Measurements from ENCODE around the gene PTGR1.

The PTGR1 gene

DNA sequence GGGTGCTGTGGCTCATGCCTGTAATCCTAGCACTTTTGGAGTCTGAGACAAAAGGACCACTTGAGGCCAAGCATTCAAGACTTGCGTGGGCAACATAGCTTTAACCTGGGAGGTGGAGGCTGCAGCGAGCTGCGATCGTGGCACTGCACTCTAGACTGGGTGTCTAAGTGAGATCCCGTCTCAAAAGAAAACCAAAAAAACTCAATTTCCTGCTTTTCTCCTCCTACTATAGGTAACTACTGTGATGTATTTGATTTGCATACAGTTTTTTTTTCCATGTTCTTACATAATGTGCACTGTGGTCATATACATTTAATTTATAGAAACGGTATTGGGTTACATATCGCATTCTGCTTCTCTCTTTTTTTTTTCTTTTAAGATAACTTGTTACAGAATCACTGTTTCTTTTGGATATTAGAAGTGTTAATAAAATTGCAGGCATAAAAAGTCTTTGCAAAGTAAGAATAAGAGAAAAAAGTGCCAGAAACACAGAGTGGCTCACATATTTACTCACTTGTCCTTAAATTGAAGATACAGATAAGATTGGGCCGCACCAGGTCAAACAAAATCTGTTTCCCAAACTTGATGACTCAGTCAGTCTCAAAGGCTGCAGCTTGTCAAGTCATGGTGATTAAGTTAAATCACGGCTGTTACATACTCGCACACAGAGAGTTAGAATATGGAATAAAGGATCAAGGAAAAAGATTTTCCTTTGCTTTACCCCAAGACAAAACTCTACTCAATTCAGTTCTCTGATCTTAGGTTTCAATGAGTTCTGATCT is 2.0 kb upstream of the PTGR1 start:
- H3K4me3 ChIP-seq (ENCODE audit: low read length): no peak overlapping the region
- DNase-seq (ENCODE audit: low read depth): peak; percentile 82
- no peak for TF ChIP-seq CTCF (IDR thresholded peaks at IDR 0.05; ENCODE audit: insufficient read depth, low read depth, low read length, missing control alignments)

DNA sequence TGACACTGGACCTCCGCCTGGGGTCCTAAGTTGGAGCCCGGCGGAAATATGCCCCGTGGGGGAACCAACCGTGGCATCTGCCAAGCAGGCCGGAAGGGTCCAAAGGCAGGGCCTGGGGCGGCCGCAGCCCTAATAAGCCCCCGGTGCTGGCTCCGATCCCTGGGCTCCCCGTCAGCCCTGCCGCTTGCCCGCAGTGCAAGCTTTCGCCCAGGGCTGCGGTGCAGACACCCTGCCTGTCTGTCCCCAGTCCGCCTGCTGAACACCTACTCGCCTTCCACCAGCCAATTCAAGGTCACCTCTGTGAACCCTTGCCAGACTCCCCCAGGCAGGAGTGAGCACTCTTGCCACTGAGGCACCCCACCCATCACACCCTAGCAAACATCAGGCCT is 502 bp upstream of the PTGR1 start:
- peak overlapping the region; percentile 73 for H3K4me3 ChIP-seq (ENCODE audit: low read length)
- no peak for DNase-seq (ENCODE audit: low read depth)
- TF ChIP-seq CTCF (IDR thresholded peaks at IDR 0.05; ENCODE audit: insufficient read depth, low read depth, low read length, missing control alignments): no peak

DNA sequence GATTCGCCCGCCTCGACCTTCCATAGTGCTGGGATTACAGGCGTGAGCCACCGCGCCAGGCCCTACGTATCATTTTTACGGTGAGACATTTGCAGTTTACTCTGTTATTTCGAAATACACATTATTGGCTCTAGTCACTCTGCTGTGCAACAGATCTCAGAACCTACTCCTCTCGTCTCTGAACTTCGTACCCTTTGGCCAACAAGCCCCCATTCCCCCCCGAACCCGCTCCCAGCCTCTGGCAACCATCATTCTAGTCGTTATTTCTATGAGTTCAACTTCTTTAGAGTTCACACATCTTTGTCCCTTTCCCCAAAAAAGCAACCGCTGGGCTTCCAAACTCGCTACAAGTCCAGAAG is 735 bp downstream of the PTGR1 start:
- DNase-seq (ENCODE audit: low read depth): peak; percentile 73
- peak overlapping the region; percentile 73 for H3K4me3 ChIP-seq (ENCODE audit: low read length)
- TF ChIP-seq CTCF (IDR thresholded peaks at IDR 0.05; ENCODE audit: insufficient read depth, low read depth, low read length, missing control alignments): no peak

- peak overlapping the region; percentile 73 for H3K4me3 ChIP-seq (ENCODE audit: low read length)
- DNase-seq (ENCODE audit: low read depth): peak; percentile 81
- TF ChIP-seq CTCF (IDR thresholded peaks at IDR 0.05; ENCODE audit: insufficient read depth, low read depth, low read length, missing control alignments): peak; percentile 82
Observed at GRCh38 chr9:111597852-111598732, 1.4 kb downstream of the PTGR1 start.

GRCh38 chr9:111588846-111589245 is 10.6 kb downstream of the PTGR1 start:
- no peak for TF ChIP-seq CTCF (IDR thresholded peaks at IDR 0.05; ENCODE audit: insufficient read depth, low read depth, low read length, missing control alignments)
- no peak overlapping the region for H3K4me3 ChIP-seq (ENCODE audit: low read length)
- no peak for DNase-seq (ENCODE audit: low read depth)

DNA sequence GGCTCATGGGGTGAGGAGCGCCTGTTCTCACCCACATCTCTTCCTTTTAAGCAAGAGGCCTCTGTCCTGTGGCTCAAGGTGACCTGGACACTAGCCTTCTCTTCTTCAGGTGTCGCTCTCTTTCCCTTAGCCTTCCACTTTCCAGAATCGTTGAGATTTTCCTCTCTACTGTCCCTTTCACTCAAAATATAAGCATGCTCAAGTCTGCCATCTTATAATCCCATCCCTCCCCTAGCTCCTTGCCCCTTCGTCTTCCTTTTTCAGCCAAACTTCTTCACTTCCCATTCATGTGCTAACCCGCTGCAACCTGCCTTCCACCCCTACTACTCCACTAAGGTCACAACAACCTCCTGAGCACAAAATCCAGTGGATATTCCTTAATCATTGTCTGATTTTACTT is 13.1 kb downstream of the PTGR1 start:
- DNase-seq (ENCODE audit: low read depth): no peak
- H3K4me3 ChIP-seq (ENCODE audit: low read length): no peak overlapping the region
- no peak for TF ChIP-seq CTCF (IDR thresholded peaks at IDR 0.05; ENCODE audit: insufficient read depth, low read depth, low read length, missing control alignments)
